K562 (cell line): ENCODE results near the gene SOWAHA. TPM values are rescaled to one million over a fixed set of nuclear protein-coding genes. Genes with fewer than 3 reads are reported as not detected.

Experiments used
- ATF1 ChIP-seq, 2 experiments: fragments of 450-650 bp in 1 of 2; IDR thresholded peaks; 2 replicates each; pipeline ENCODE4 v1.6.1; 2016; ENCODE audit warnings: missing compliant biosample characterization in 1 of 2, missing genetic modification characterization in 1 of 2
- CREM ChIP-seq: IDR thresholded peaks from 2 replicates; pipeline ENCODE4 v1.6.1; 2014; ENCODE audit warnings: antibody characterized with exemption, low read depth
- EGR1 ChIP-seq: fragments of 450-650 bp; conservative IDR thresholded peaks from 2 replicates; pipeline ENCODE4 v1.6.1; 2017; ENCODE audit warnings: mild to moderate bottlenecking
- GATA2 ChIP-seq: sonication (generic); formaldehyde crosslinking; IDR thresholded peaks from 2 replicates; pipeline ENCODE4 v1.4.0; 2020; ENCODE audit warnings: mild to moderate bottlenecking, missing genetic modification reagents
- HDAC2 ChIP-seq: fragments of 450-650 bp; IDR thresholded peaks from 2 replicates; pipeline ENCODE4 v1.6.1; 2016; ENCODE audit warnings: mild to moderate bottlenecking
- KAT7 ChIP-seq: sonication (generic); formaldehyde crosslinking; IDR thresholded peaks from 2 replicates; pipeline ENCODE4 v1.8.0; 2022; ENCODE audit warnings: missing genetic modification reagents, mild to moderate bottlenecking, borderline replicate concordance
- MNT ChIP-seq, 2 experiments: fragments of 450-650 bp; conservative IDR thresholded peaks; 2 replicates each; pipeline ENCODE4 v1.6.1; 2017; ENCODE audit warnings: mild to moderate bottlenecking in 2 of 2, moderate library complexity in 2 of 2
- NR3C1 ChIP-seq: sonication (generic); formaldehyde crosslinking; IDR thresholded peaks from 2 replicates; pipeline ENCODE4 v1.8.1; 2022; ENCODE audit warnings: missing genetic modification reagents
- SRSF1 ChIP-seq: fragments of 200-400 bp; formaldehyde crosslinking; IDR thresholded peaks from 2 replicates; pipeline ENCODE4 v1.6.1; 2017; ENCODE audit warnings: mild to moderate bottlenecking, low read depth, low read length, moderate library complexity
- TAF1 ChIP-seq: IDR thresholded peaks from 2 replicates; pipeline ENCODE4 v1.6.1; 2011; ENCODE audit warnings: mild to moderate bottlenecking, low read length, moderate library complexity; ENCODE audit not compliant: insufficient read depth, control insufficient read depth, severe bottlenecking; ENCODE audit errors: extremely low read depth
- YY1 ChIP-seq, 3 experiments: IDR thresholded peaks; 2 replicates each; pipeline ENCODE4 v1.6.1; 2011; ENCODE audit warnings: low read length in 2 of 3, mild to moderate bottlenecking in 2 of 3, moderate library complexity in 2 of 3, borderline replicate concordance in 1 of 3, control low read depth in 1 of 3, low read depth in 1 of 3; ENCODE audit not compliant: insufficient read depth in 3 of 3, insufficient replicate concordance in 2 of 3, control insufficient read depth in 1 of 3, insufficient read length in 1 of 3; ENCODE audit errors: extremely low read depth in 1 of 3
- ZFX ChIP-seq: sonication (generic); formaldehyde crosslinking; IDR thresholded peaks from 2 replicates; pipeline ENCODE4 v1.8.0; 2022; ENCODE audit warnings: mild to moderate bottlenecking, missing genetic modification reagents, moderate library complexity
- ZNF589 ChIP-seq: fragments of 200-800 bp; sonication (Bioruptor generic); IDR thresholded peaks from 2 replicates; pipeline ENCODE4 v1.6.1; 2016; ENCODE audit warnings: low read depth, missing genetic modification characterization, missing compliant biosample characterization
- polyA plus RNA-seq, 8 experiments: library from polyadenylated mRNA; depleted of rRNA in 4 of 8; stranded (reverse) in 5 of 8; unstranded in 3 of 8; fragments of >200 nt; fragmentation: Nextera tagmentation in 2 of 8; fragmentation: Illumina TruSeq in 1 of 8; extraction: Ambion mirVana in 2 of 8; extraction: Trizol in 1 of 8; gene quantifications; 2 replicates each; pipeline versions ENCODE4 v1.2.1 to v1.2.3, GENCODE V29; 2011 to 2014; ENCODE audit warnings: inconsistent platforms in 1 of 8, missing spikeins in 1 of 8
- total RNA-seq, 7 experiments: library from RNA; depleted of rRNA in 6 of 7; stranded (reverse); fragments of >200 nt in 6 of 7; fragmentation: Illumina TruSeq in 2 of 7; extraction: Trizol in 2 of 7; gene quantifications; 2 replicates each; pipeline versions ENCODE4 v1.2.1 to v1.2.3, GENCODE V29; 2011 to 2021; ENCODE audit warnings: low replicate concordance in 1 of 7
- TF ChIP-seq, protein P1 (sequence below), 2 experiments: IDR thresholded peaks; 2 replicates each; pipeline ENCODE4 v1.6.1; 2012; ENCODE audit warnings: improper control_type of control experiment in 2 of 2, low read depth in 2 of 2, low read length in 2 of 2, borderline replicate concordance in 1 of 2
- TF ChIP-seq, protein P2 (sequence below), 2 experiments: IDR thresholded peaks; 2 replicates each; pipeline ENCODE4 v1.6.1; 2011; ENCODE audit warnings: borderline replicate concordance in 1 of 2, control low read depth in 1 of 2, low read depth in 1 of 2, low read length in 1 of 2, mild to moderate bottlenecking in 1 of 2, mixed read lengths in 1 of 2, moderate library complexity in 1 of 2; ENCODE audit not compliant: insufficient read depth in 1 of 2, insufficient read length in 1 of 2, poor library complexity in 1 of 2, severe bottlenecking in 1 of 2; ENCODE audit errors: extremely low read depth in 1 of 2
- TF ChIP-seq, protein P3 (sequence below): fragments of 250-450 bp; sonication (Bioruptor Pico); IDR thresholded peaks from 2 replicates; pipeline ENCODE4 v1.4.0; 2020; ENCODE audit warnings: mild to moderate bottlenecking, moderate library complexity

The SOWAHA gene
- total and polyA plus RNA-seq, 9 of the 15 experiments (the other 6 are each of a cell fraction or from before 2014, with no cell fraction given), result not detected

GRCh38 chr5:132776131-132776937 is 36.8 kb upstream of the SOWAHA start (continued):
- TF ChIP-seq, protein P1, sequence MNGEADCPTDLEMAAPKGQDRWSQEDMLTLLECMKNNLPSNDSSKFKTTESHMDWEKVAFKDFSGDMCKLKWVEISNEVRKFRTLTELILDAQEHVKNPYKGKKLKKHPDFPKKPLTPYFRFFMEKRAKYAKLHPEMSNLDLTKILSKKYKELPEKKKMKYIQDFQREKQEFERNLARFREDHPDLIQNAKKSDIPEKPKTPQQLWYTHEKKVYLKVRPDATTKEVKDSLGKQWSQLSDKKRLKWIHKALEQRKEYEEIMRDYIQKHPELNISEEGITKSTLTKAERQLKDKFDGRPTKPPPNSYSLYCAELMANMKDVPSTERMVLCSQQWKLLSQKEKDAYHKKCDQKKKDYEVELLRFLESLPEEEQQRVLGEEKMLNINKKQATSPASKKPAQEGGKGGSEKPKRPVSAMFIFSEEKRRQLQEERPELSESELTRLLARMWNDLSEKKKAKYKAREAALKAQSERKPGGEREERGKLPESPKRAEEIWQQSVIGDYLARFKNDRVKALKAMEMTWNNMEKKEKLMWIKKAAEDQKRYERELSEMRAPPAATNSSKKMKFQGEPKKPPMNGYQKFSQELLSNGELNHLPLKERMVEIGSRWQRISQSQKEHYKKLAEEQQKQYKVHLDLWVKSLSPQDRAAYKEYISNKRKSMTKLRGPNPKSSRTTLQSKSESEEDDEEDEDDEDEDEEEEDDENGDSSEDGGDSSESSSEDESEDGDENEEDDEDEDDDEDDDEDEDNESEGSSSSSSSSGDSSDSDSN (IDR thresholded peaks at IDR 0.05; ENCODE audit: borderline replicate concordance in 1 of 2, low read depth in 2 of 2, low read length in 2 of 2), result peak in 1 of 2 experiments; percentile 74; a peak in 1 of 4 replicates
- TF ChIP-seq, protein P2, sequence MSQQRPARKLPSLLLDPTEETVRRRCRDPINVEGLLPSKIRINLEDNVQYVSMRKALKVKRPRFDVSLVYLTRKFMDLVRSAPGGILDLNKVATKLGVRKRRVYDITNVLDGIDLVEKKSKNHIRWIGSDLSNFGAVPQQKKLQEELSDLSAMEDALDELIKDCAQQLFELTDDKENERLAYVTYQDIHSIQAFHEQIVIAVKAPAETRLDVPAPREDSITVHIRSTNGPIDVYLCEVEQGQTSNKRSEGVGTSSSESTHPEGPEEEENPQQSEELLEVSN (IDR thresholded peaks at IDR 0.05; ENCODE audit: borderline replicate concordance in 1 of 2, extremely low read depth in 1 of 2, insufficient read depth in 1 of 2, insufficient read length in 1 of 2, low read depth in 1 of 2, low read length in 1 of 2, poor library complexity in 1 of 2, severe bottlenecking in 1 of 2), result peak in 1 of 2 experiments; percentile 74
- TF ChIP-seq MNT (conservative IDR thresholded peaks at IDR 0.05) (peak in 1 of 2 experiments; percentile 42; a peak in 1 of 4 replicates), TAF1 (peak; percentile 15), KAT7 (0 out of 2 replicates have a peak, but pooled peaks have one; percentile 47), ZFX (peak; percentile 46), SRSF1 (no peak), ATF1 (CRISPR knock-in tag; IDR thresholded peaks at IDR 0.05) (no peak), ATF1 (tag; IDR thresholded peaks at IDR 0.05) (no peak), HDAC2 (peak; percentile 39; the same call in 1 of the 2 replicates), GATA2 (CRISPR knock-in tag) (no peak), YY1 (IDR thresholded peaks at IDR 0.05; ENCODE audit: borderline replicate concordance in 1 of 3, control insufficient read depth in 1 of 3, extremely low read depth in 1 of 3, insufficient read depth in 3 of 3, insufficient read length in 1 of 3, insufficient replicate concordance in 2 of 3, low read depth in 1 of 3, low read length in 2 of 3) (peak in 1 of 3 experiments; percentile 74), ZNF589 (CRISPR knock-in tag) (no peak), NR3C1 (CRISPR knock-in tag) (no peak), CREM (0 out of 2 replicates have a peak, but pooled peaks have one; percentile 10), EGR1 (peak; percentile 33; the same call in 1 of the 2 replicates)
- TF ChIP-seq, protein P3, sequence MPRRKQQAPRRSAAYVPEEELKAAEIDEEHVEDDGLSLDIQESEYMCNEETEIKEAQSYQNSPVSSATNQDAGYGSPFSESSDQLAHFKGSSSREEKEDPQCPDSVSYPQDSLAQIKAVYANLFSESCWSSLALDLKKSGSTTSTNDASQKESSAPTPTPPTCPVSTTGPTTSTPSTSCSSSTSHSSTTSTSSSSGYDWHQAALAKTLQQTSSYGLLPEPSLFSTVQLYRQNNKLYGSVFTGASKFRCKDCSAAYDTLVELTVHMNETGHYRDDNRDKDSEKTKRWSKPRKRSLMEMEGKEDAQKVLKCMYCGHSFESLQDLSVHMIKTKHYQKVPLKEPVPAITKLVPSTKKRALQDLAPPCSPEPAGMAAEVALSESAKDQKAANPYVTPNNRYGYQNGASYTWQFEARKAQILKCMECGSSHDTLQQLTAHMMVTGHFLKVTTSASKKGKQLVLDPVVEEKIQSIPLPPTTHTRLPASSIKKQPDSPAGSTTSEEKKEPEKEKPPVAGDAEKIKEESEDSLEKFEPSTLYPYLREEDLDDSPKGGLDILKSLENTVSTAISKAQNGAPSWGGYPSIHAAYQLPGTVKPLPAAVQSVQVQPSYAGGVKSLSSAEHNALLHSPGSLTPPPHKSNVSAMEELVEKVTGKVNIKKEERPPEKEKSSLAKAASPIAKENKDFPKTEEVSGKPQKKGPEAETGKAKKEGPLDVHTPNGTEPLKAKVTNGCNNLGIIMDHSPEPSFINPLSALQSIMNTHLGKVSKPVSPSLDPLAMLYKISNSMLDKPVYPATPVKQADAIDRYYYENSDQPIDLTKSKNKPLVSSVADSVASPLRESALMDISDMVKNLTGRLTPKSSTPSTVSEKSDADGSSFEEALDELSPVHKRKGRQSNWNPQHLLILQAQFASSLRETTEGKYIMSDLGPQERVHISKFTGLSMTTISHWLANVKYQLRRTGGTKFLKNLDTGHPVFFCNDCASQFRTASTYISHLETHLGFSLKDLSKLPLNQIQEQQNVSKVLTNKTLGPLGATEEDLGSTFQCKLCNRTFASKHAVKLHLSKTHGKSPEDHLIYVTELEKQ (CRISPR knock-in tag), result no peak
